GM21367 (cell line): ENCODE measurements around the gene JAKMIP1.
"Not testable (repeated sequence)": the region's sequence is repeated elsewhere in the genome, so short reads cannot be mapped to it uniquely, and the experiment has no call there.

Experiments used
- ATAC-seq: cut with Tn5 transposase; IDR thresholded peaks from one replicate; pipeline ENCODE4 v1.9.1; 2021; ENCODE audit not compliant: unreplicated experiment

JAKMIP1 gene

DNA sequence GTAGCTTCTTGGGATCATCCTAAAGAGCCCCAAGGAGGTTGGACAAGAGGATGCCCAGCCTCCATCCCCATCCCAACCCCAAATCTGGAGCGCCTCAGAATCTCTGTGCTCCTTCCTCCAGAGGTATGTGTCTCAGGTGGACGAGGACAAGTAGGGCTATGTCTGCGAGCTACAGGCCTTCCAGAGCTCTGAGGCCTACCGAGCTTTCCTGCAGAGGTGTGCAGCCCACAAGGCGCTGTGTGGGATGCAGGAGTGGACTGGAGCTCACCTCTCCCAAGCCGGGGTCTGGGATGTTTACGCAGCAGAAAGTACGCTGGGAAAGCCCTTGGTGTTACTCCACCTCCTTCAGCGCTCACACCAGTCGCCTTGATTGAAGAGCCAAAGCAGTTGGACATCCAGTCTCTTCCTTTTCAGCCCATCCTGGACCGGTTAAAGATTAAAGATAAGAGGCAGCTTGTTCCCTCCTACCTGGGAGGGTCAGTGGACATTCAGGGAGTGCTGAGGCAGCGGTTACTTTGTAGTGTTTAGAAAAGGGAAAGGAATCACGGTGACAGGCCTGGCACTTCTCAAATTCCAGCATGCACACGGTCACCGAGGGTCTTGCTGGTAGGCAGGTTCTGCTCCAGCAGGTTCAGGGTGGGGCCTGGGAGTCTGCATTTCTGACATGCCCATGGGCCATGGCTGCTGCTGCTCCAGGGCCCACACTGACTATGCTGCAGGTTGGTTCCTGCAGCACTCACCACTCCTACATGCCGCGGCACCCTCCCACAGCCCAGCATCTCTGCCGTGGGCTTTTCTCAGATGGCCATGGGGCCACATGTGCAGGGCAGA lies 29.5 kb upstream of the JAKMIP1 start:
- ATAC-seq = no peak

DNA sequence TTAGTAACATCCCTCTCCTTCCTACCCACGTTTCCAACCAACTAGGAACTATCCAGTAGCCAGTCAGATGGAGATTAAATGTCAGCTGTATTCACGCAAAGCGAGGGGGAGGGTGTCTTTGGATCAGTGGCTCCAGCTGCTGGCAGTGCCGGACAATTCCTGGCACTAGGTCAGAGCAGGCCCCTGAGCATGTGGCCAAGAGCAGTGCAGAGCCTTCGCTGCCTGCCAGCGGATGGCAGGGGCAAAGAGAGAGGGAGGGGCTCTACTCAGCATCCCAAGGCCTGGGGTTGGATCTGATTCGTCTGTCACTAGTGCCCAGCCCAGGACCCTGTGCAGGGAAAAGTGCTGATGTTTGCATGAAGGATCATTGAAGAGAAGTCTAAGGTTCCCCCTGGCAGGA lies 28.7 kb upstream of the JAKMIP1 start:
- no peak for ATAC-seq

DNA sequence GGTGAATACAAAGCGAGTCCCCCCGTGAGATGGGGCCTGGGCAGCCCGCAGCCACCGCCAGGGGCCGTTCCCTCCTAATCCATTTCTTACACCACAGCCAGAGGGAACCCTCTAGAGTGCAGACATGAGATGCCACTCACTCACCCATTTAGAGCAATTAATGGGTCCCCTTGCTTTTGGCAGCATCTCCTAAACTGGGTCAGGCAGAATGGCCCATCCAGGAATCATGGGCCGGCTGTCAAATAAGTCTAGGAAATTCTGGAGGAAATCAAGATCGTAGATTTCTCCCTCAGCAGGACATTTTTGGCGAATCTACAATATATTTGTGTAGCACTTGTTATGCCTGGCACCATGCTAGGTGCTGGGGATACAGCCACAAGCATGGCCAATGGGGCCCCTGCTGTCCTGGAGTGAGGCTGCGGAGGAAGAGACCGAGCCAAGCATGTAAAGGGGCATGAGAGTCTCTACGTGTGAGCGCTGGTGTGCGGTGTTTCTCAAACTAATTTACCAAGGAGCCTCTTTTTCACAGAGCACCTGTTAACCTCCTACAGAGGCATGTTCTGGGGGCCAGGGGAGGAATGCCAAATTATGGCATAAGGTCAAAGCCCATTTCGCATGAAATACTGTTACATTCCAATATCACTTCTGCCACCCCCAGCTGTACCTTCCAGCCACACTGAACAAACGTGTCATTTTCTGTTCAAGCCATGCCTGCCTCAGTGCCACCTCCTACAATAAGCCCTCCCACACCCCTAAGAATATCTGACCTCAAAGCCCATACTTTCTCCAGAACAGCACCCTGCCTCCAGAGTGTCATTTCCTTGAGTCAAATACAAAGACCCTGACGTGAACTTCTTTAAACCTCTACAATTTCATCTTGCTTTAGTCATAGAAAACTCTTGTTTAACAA lies 28.1 kb upstream of the JAKMIP1 start:
- ATAC-seq = no peak

GRCh38 chr4:6227412-6228157 lies 27.2 kb upstream of the JAKMIP1 start:
- no peak for ATAC-seq

DNA sequence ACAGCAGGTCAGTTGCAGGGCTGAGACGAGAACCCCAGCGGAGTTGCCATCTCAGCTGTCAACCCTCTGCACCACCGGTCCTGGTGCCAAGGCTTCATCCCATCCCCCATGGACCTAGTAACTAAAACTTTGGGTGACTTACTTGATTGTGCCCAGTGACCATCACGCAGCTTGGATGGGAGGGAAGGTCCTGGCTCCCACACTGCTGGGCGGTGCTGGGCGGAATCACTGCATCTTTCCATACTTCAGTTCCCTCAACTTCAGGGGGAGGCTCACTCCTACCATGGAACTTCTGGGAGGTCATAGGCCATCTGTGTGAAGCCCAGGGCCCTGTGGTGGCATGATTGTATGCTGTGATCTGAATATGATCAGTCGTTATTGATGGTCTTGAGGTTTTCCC lies 26.2 kb upstream of the JAKMIP1 start:
- ATAC-seq = no peak

- ATAC-seq = no peak
These were observed 25.1 kb upstream of the JAKMIP1 start for GRCh38 chr4:6225469-6225868.

DNA sequence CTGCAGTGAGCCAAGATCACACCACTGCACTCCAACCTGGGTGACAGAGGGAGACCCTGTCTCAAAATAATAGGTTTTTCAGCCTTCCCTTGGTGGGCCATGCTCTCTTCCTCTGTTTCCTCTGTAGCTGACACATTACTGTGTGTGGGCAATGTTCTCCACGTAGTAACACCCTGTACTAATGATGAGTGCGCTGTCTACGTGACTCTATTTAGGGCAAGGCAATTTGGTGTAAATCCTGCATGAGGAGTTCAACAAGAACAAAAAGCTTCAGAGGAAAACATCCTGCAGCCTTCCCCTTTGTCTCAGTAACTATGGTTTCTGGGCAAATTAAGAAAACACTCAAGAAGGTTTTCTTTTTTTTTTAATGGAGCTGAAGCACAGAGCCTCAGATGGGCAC lies 24.4 kb upstream of the JAKMIP1 start:
- no peak for ATAC-seq

DNA sequence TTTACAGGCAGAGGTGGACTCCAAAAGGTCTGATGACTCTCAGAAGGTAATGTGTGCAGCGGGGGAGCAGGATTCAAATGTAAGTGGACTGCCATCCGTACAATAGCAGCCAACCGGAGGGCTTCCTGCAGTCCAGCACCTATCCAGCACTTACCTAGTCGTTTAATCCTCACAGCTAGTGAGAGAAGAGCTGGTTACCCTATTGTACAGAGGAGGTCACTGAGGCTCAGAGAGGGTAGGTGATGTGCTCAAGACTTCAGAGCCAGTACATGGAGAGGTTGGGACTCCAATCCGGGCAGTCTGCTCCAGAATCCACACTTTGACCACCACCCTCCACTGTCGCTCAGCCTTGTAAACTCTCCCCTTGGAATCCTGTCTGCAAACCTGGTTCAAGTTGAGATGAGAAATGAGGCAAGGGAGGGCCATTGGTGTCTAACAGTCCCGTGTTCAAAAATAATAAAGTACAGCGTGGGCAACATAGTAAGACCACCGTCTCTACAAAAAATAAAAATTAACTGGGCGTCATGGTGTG lies 22.5 kb upstream of the JAKMIP1 start:
- ATAC-seq = no peak

DNA sequence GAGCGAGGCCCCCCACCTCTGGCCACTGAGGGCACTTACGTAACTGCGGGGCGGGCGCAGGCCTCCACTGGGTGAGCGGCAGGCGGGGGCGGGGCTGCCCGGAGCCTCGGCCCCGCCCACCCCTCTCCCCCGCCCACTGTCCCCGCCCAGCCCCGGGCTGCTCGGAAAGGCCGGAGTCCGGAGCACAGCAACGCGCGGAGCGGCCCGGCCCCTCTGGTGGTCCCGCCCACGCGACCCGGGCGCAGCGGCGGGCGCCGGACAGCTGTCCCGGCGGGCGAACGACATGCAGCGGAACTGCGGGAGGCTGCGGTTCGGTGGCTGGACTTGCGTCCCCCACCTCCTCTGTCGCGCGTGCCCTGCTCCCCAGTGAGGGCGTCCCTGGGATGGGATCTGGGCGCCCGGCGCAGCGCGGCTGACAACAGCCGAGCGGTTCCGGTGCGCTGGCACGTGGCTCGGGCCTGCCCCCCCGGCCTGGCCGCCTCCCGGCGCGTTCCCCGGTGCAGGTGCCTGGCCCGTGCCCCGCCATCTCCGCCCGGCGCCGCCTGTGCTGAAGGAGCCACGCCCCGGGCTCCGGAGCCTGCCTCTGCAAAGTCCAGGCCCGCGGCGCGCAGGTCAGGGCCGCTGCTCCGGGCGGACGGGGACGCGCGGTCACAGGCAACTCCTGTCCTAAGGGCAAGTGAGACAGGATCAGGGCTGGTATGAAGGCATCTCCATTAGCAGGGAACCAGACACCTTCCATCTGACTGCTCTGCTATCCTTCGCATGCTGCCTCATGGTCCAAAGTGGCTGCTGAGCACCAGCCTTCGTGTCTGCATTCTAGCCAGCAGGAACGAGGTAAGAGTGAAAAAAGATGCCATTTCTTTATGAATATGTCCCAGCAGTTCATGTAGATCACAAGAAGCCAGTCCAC lies 21.8 kb upstream of the JAKMIP1 start:
- no peak for ATAC-seq

DNA sequence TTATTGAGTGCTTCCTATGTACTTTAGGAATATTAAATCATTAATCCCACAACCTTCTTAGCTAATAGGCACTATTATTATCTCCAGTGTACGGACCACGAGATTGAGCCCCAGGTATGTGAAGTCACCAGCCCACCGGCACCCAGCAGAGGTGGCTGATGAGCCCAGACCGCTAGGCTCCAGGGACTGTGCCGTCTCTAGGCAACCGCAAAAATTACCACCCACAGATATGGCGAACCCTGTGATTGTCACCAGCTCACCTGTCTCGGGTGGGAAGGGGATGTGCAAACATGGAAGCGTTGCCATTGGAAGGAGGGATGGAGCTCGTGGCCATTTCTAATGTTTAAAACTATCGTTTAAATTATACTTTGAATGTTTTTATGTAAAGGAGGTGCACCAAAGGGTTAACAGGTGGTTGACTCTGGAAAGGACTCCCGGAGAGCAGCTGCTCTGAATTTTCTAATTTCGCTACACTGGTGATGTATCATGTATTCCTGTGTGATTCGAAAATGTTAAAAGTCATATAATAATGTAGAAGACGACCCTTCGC lies 21.0 kb upstream of the JAKMIP1 start:
- ATAC-seq = no peak

DNA sequence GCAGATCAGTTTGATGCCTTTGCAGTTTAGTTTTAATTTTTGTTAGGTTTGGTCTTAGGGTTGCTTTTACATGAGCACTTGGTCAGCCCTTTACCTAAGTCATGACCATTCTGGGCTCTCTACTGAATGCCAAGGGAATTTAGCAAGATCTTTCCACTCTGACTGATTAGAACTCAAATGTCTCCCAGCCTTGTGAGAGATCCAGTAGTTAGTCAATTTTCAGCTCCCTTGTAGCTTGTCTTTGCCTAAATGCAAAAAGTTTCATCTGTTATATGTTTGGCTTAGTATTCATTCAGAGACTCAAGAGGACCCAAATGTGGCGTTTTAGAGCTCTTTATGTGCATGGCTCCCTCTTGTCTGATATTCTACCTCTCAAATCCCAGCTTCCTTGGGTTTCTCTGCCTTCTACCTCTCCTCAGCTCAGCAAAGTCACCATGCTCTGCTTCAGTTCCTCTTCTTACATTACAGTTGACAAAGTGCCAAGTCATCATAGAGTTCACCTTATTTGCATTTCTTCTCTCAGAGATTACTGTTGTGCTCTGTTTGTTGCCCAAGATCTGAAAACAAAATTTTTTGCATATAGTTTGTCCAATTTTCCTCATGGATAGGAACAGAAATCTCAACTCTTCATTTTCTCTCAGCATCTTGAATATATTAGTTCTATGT lies 17.5 kb upstream of the JAKMIP1 start:
- ATAC-seq = peak; percentile 90

GRCh38 chr4:6216588-6216987 lies 16.2 kb upstream of the JAKMIP1 start:
- ATAC-seq = no peak

DNA sequence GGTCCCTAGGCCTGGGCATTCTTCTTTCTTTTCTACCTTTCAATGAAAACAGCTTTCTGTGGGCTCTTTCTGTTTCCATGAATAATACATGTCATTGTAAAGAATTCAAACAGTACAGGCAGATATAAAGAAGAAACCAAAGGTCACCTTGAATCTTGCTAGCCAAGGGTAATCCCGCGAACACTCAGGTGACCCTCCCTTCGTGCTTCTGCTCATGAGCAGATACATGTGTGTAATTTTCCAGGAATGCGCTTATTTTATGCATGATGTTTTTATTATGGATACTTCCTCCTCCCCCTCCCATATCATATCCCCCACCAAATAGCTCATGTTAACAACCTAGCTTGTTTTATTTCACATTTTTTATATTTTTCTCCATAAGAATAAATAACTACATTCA lies 9.6 kb upstream of the JAKMIP1 start:
- no peak for ATAC-seq

DNA sequence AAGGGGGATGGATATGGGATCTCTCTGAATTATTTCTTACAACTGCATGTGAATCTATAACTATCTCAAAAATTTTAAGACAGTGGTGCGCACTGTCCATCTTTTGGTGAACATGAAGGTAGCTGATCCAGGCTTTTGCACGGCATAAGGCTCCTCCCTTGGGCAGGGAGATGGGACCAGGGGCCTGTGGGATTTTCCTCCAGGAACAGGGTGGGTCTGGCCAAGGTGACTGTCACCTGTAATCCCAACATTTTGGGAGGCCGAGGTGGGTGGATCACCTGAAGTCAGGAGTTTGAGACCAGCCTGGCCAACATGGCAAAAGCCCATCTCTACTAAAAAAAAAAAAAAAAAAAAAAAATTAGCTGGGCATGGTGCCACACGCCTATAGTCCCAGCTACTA lies 8.9 kb upstream of the JAKMIP1 start:
- not testable (repeated sequence) for ATAC-seq

DNA sequence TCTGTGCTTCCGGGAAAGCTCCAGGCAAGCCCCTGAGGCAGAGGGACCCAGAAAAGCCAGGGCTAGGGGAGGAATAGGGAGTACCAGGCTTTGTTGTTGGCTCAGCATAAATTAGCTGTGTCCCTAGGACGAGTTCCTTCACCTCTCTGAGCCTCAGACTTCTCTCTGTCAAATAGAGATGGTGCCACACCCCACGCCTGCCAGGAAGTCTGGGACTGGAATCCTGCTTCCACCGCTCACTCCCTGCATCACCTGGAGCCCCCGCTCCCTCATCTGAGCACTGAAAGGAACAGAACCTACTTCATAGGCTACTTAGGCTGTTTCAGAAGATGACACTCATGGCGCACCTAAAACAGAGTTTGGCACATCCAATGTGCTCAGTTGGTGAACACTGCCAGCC lies 8.1 kb upstream of the JAKMIP1 start:
- no peak for ATAC-seq

DNA sequence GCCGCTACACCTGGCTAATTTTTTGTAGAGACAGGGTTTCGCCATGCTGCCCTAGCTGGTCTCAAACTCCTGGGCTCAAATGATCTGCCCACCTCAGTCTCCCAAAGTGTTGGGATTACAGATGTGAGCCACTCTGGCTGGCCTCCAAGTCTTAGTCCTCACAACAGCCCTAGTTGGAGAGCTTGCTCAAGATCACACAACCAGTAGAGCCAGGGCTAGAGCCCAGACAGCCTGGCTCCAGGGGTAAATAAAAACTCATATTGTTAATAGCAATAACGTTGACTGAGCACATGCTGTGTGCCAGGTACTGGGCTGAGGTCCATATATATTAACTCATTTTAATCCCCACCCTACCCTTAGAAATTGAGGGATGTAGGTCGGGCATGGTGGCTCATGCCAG lies 7.3 kb upstream of the JAKMIP1 start:
- ATAC-seq = no peak

DNA sequence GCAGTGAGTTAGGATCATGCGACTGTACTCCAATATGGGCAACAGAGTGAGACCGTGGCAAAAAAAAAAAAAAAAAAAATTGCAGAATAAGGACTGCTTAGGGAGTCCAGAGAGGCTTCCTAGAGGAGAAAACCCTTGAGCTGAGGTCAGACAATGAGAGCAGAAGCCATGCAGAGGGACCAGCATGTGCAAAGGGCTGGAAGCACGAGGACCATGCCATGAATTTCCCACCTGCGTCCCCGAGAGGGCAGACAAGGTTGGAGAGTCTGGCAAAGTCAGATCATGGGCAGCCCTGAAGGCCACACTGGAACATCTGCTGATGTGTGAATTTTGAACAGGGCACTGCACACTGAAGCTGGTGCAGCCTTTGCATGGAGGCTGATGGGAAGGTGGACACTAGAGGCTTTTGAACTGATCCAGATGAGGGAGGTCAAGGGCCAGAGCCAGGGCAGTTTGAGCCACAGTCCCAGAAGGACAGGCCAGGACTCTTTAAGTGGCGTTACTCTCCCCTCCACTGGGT lies 6.5 kb upstream of the JAKMIP1 start:
- ATAC-seq = no peak

GRCh38 chr4:6205973-6206372 lies 5.6 kb upstream of the JAKMIP1 start:
- ATAC-seq = no peak

GRCh38 chr4:6205567-6205931 lies 5.2 kb upstream of the JAKMIP1 start:
- ATAC-seq = no peak
